Neuronal stem cell (in vitro differentiated cells): ENCODE results near the gene RELL1.

Experiments
- DNase-seq: peaks from one replicate; pipeline ENCODE4 v3.0.0-alpha.2; 2013; ENCODE audit warnings: low spot score
- H2AFZ ChIP-seq: one replicate; pipeline ENCODE4 v1.6.1; 2013; ENCODE audit warnings: mild to moderate bottlenecking, low read length, inconsistent platforms
- H2AK5ac ChIP-seq: 2 replicates; pipeline ENCODE4 v1.6.1; 2013; ENCODE audit warnings: low read depth, mild to moderate bottlenecking, inconsistent platforms, low read length, moderate library complexity, mixed read lengths
- H2BK120ac ChIP-seq: 2 replicates; pipeline ENCODE4 v1.6.1; 2013; ENCODE audit warnings: low read depth, mild to moderate bottlenecking, inconsistent platforms, low read length, moderate library complexity, mixed read lengths
- H2BK12ac ChIP-seq: one replicate; pipeline ENCODE4 v1.6.1; 2013; ENCODE audit warnings: low read length, inconsistent platforms
- H2BK15ac ChIP-seq: 2 replicates; pipeline ENCODE4 v1.6.1; 2013; ENCODE audit warnings: mild to moderate bottlenecking, low read length, inconsistent platforms, mixed read lengths
- H2BK5ac ChIP-seq: one replicate; pipeline ENCODE4 v1.6.1; 2013; ENCODE audit warnings: inconsistent platforms, mild to moderate bottlenecking, low read length, moderate library complexity
- H3K14ac ChIP-seq: one replicate; pipeline ENCODE4 v1.6.1; 2013; ENCODE audit warnings: low read length, inconsistent platforms
- H3K18ac ChIP-seq: 2 replicates; pipeline ENCODE4 v1.6.1; 2013; ENCODE audit warnings: low read length, inconsistent platforms
- H3K23ac ChIP-seq: 2 replicates; pipeline ENCODE4 v1.6.1; 2013; ENCODE audit warnings: low read depth, mild to moderate bottlenecking, mixed read lengths, low read length, inconsistent platforms; ENCODE audit not compliant: poor library complexity
- H3K27ac ChIP-seq: replicated peaks from 3 replicates; pipeline ENCODE4 v1.5.1; 2013; ENCODE audit warnings: low read length, inconsistent platforms
- H3K27me3 ChIP-seq, 3 experiments: 2 replicates each; pipeline ENCODE4 v1.6.1; 2013; ENCODE audit warnings: low read length in 3 of 3, mild to moderate bottlenecking in 2 of 3, inconsistent platforms in 1 of 3, low read depth in 1 of 3, mixed read lengths in 1 of 3, moderate library complexity in 1 of 3; ENCODE audit not compliant: control insufficient read depth in 3 of 3, insufficient read depth in 3 of 3
- H3K36me3 ChIP-seq, 2 donors: replicated peaks in 1 of 2; 2 replicates each; pipeline ENCODE4 v1.6.1; 2013; ENCODE audit warnings: low read length in 2 of 2; ENCODE audit not compliant: control insufficient read depth in 2 of 2, insufficient read depth in 2 of 2
- H3K4ac ChIP-seq: 2 replicates; pipeline ENCODE4 v1.6.1; 2013; ENCODE audit warnings: inconsistent platforms, mild to moderate bottlenecking, low read length, moderate library complexity
- H3K4me1 ChIP-seq, 2 donors: 1 replicate in 1 of 2; 2 replicates in 1 of 2; pipeline ENCODE4 v1.6.1; 2013; ENCODE audit warnings: low read length in 2 of 2, low read depth in 1 of 2; ENCODE audit not compliant: control insufficient read depth in 2 of 2, insufficient read depth in 1 of 2
- H3K4me2 ChIP-seq: one replicate; pipeline ENCODE4 v1.6.1; 2013; ENCODE audit warnings: mild to moderate bottlenecking, low read length, inconsistent platforms; ENCODE audit not compliant: insufficient read depth, poor library complexity, severe bottlenecking
- H3K4me3 ChIP-seq, 2 donors: 2 replicates each; pipeline ENCODE4 v1.5.1; 2013; ENCODE audit warnings: low read length in 2 of 2, mild to moderate bottlenecking in 2 of 2, inconsistent platforms in 1 of 2, moderate library complexity in 1 of 2
- H3K79me1 ChIP-seq: one replicate; pipeline ENCODE4 v1.6.1; 2013; ENCODE audit warnings: low read depth, mild to moderate bottlenecking, inconsistent platforms, low read length, moderate library complexity
- H3K9ac ChIP-seq: one replicate; pipeline ENCODE4 v1.6.1; 2013; ENCODE audit warnings: mild to moderate bottlenecking, low read depth, low read length, inconsistent platforms; ENCODE audit not compliant: poor library complexity
- H3K9me3 ChIP-seq, 2 donors: replicated peaks in 1 of 2; 2 replicates each; pipeline versions ENCODE3 to v1.6.1; 2013; ENCODE audit warnings: low read length in 2 of 2, mild to moderate bottlenecking in 2 of 2, inconsistent platforms in 1 of 2, low read depth in 1 of 2, mixed read lengths in 1 of 2, moderate library complexity in 1 of 2; ENCODE audit not compliant: control insufficient read depth in 2 of 2, insufficient read depth in 1 of 2
- H4K8ac ChIP-seq: one replicate; pipeline ENCODE4 v1.6.1; 2013; ENCODE audit warnings: low read depth, mild to moderate bottlenecking, inconsistent platforms, low read length, moderate library complexity
- H4K91ac ChIP-seq: one replicate; pipeline ENCODE4 v1.6.1; 2013; ENCODE audit warnings: low read length, low read depth, mild to moderate bottlenecking, inconsistent platforms; ENCODE audit not compliant: poor library complexity
- WGBS, 2 donors: extraction: QIAGEN DNeasy Blood & Tissue Kit; methylation state at CpG; one replicate each; pipeline ENCODE4 v1.1.7; 2013; ENCODE audit warnings: missing lambda C conversion rate in 2 of 2, mixed read lengths in 1 of 2; ENCODE audit not compliant: insufficient read length in 2 of 2, insufficient replicate concordance in 1 of 2; ENCODE audit errors: extremely low coverage in 2 of 2; 5-methylcytosine and 5-hydroxymethylcytosine counted together

RELL1 gene

DNA sequence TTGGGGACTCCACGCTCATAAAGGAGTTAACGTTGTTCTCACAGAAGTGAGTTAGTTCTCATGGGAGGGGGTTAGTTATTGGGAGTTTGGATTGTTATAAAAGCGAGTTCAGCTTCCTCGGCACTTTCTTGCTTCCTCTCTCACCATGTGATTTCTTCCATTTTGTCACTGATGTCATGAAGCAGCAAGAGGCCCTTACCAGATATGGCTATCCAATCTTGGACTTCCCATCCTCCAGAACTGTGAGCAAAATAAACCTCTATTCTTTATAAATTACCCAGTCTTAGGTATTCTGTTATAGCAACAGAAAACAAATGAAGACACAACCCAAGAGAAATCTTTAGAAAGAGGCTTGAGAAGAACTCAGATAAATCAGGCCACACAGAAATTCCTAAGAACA, 29.5 kb downstream of the RELL1 start:
- Histone ChIP-seq H2BK15ac (no peak overlapping the region), H3K18ac (no peak overlapping the region), H3K36me3 (peaks cover 0 to 1% of the 10 kb centered on the region in 2 donors), H3K4me1 (peaks cover under 1 to 2% of the 10 kb centered on the region in 2 donors), H2AK5ac (no peak overlapping the region), H2BK120ac (no peak overlapping the region), H3K9ac (no peak overlapping the region), H3K14ac (no peak overlapping the region), H4K8ac (no peak overlapping the region), H3K9me3 (peaks cover 7 to 13% of the 10 kb centered on the region in 2 donors), H3K27me3 (no peaks in the 10 kb centered on the region), H2AFZ (no peak overlapping the region), H3K27ac (no peak overlapping the region), H4K91ac (no peak overlapping the region), H3K4me3 (no peak overlapping the region), H3K4ac (no peak overlapping the region), H3K23ac (no peak overlapping the region), H3K79me1 (peaks cover 2% of the 10 kb centered on the region), H2BK5ac (no peak overlapping the region), H3K4me2 (no peak overlapping the region), H2BK12ac (no peak overlapping the region)
- WGBS, 2 donors: no CpG with 5 or more reads among the region's 4 CpGs
- no peak for DNase-seq

DNA sequence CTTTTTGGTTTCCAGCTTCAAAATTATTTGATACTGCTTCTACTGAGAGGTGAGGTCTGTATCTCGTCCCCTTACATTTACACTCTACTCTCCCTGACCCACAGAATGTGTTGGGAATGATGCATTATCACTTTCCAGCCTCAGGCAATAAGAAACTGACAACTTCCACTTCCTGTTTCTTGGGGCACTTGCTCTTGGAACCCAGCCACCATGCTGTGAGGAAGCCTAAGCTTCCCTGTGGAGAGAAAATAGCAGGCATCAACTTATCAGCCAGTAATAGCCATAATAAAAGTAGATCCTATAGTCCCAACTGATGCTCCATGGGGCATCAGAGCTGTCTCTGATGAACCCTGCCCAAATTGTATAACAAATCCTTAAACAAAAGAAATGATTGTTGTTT, 32.6 kb downstream of the RELL1 start:
- WGBS, 2 donors: no CpG with 5 or more reads among the region's 1 CpG
- Histone ChIP-seq H3K23ac (no peak overlapping the region), H2AK5ac (no peak overlapping the region), H3K27me3 (no peaks in the 10 kb centered on the region), H2BK15ac (no peak overlapping the region), H2AFZ (no peak overlapping the region), H3K27ac (no peak overlapping the region), H3K4ac (no peak overlapping the region), H4K8ac (no peak overlapping the region), H4K91ac (no peak overlapping the region), H3K4me1 (peaks cover 0 to 9% of the 10 kb centered on the region in 2 donors), H3K9me3 (peaks cover 7 to 13% of the 10 kb centered on the region in 2 donors), H3K14ac (no peak overlapping the region), H3K4me3 (no peak overlapping the region), H3K4me2 (no peak overlapping the region), H2BK120ac (no peak overlapping the region), H3K9ac (no peak overlapping the region), H3K36me3 (peaks cover 0 to 1% of the 10 kb centered on the region in 2 donors), H3K79me1 (peaks cover 2% of the 10 kb centered on the region), H2BK5ac (no peak overlapping the region), H2BK12ac (no peak overlapping the region), H3K18ac (no peak overlapping the region)
- DNase-seq: no peak

DNA sequence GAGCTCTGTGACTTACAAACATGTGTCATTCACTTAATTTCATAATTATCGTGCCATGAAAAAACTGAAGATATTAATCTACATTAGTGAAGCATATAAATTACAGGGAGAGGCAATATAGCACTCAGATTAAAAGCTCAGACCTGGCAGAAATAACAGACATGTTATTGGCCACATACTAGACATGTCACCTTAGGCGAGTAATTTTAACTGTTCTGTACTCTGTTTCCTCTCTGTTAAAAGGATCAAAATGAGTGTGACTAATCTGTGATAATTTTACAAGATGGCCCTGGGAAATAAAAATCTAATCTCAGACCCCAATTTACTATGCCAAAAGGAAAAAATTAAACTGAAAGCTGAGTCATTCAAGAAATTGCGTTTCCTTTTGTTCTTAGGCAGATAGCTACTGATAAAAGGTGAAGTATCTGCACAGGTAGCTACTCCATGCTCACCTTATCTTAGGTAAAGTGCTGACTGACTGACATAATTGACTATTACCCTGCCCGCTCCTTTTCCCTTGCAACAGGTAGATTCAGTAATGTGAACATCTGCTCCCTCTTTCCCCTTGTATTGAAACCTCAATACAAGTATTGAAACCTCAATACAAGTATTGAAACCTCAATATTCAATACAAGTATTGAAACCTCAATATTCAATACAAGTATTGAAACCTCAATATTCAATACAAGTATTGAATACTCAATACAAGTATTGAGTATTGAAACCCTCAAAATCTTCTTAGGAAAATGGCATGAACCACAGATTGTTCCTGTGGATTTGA, 33.2 kb downstream of the RELL1 start:
- Histone ChIP-seq H2BK15ac (no peak overlapping the region), H3K36me3 (peaks cover 1 to 2% of the 10 kb centered on the region in 2 donors), H3K79me1 (peaks cover 2% of the 10 kb centered on the region), H2BK5ac (no peak overlapping the region), H3K4me3 (no peak overlapping the region), H2BK120ac (no peak overlapping the region), H2BK12ac (no peak overlapping the region), H2AK5ac (no peak overlapping the region), H3K9me3 (peaks cover 7 to 13% of the 10 kb centered on the region in 2 donors), H3K23ac (no peak overlapping the region), H3K4me1 (peaks cover 1 to 15% of the 10 kb centered on the region in 2 donors), H3K4me2 (no peak overlapping the region), H3K18ac (no peak overlapping the region), H3K27ac (no peak overlapping the region), H3K4ac (no peak overlapping the region), H3K14ac (no peak overlapping the region), H3K9ac (no peak overlapping the region), H2AFZ (no peak overlapping the region), H4K8ac (no peak overlapping the region), H4K91ac (no peak overlapping the region), H3K27me3 (no peaks in the 10 kb centered on the region)
- no CpG with 5 or more reads among the region's 4 CpGs for WGBS, 2 donors
- DNase-seq: no peak

DNA sequence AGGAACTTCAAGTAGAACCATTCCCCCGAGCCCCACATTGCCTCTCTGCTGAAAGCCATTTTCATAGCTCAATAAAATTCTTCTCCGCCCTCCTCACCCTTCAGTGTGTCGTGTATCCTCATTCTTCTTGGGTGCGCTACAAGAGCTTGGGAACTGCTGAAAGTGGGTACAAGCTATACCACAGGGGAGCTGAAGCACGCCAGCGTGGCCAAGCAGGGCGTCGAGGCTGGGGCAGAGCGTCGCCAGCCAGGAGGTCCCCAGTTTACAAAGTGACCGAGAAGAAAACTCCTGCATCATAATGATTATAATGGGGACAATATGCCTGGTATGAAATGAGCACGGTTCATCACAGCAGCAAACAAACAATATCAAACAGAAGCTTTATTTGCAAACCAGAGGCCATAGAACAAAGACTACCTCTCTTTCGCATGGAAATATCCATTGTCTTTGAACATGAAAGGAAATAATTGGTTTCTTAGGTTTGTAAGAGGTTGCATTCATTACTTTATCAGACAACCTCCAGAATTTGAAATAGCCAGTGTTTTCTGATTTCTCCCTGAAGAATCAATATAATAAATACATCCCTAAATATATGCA, 34.3 kb downstream of the RELL1 start:
- no peak overlapping the region for H4K91ac ChIP-seq
- H4K8ac ChIP-seq: no peak overlapping the region
- no peak overlapping the region for H3K14ac ChIP-seq
- H3K27me3 ChIP-seq: no peaks in the 10 kb centered on the region
- no peak overlapping the region for H3K27ac ChIP-seq
- WGBS, 2 donors: no CpG with 5 or more reads among the region's 13 CpGs
- no peak overlapping the region for H3K4me2 ChIP-seq
- peaks cover 7 to 13% of the 10 kb centered on the region in 2 donors for H3K9me3 ChIP-seq
- H3K4me3 ChIP-seq: no peak overlapping the region
- H2AK5ac ChIP-seq: no peak overlapping the region
- H3K79me1 ChIP-seq: peaks cover 2% of the 10 kb centered on the region
- no peak overlapping the region for H2BK120ac ChIP-seq
- H2AFZ ChIP-seq: no peak overlapping the region
- H3K36me3 ChIP-seq: peaks cover 1 to 10% of the 10 kb centered on the region in 2 donors
- peak overlapping the region; percentile 15 for H3K18ac ChIP-seq
- no peak overlapping the region for H3K23ac ChIP-seq
- H3K9ac ChIP-seq: no peak overlapping the region
- DNase-seq: no peak
- no peak overlapping the region for H3K4ac ChIP-seq
- no peak overlapping the region for H2BK15ac ChIP-seq
- peaks cover 2 to 17% of the 10 kb centered on the region in 2 donors for H3K4me1 ChIP-seq
- no peak overlapping the region for H2BK12ac ChIP-seq
- H2BK5ac ChIP-seq: no peak overlapping the region
